SU-DHL-6 (cell line): ENCODE results near the gene COL4A2.

Source experiments
- EZH2phosphoT487 ChIP-seq: fragments of 200-600 bp; sonication (generic), shearing (Covaris generic); conservative IDR thresholded peaks from 2 replicates; pipeline ENCODE4 v1.6.1; 2018; ENCODE audit warnings: mild to moderate bottlenecking, antibody characterized with exemption, low read length, moderate library complexity, mixed read lengths
- TF ChIP-seq, protein P1 (sequence below): fragments of 200-600 bp; sonication (generic); IDR thresholded peaks from one replicate; pipeline ENCODE4 v1.5.1; 2017; ENCODE audit warnings: antibody characterized with exemption, mild to moderate bottlenecking, low read length, moderate library complexity; ENCODE audit not compliant: insufficient read depth, poor library complexity, severe bottlenecking

DNA sequence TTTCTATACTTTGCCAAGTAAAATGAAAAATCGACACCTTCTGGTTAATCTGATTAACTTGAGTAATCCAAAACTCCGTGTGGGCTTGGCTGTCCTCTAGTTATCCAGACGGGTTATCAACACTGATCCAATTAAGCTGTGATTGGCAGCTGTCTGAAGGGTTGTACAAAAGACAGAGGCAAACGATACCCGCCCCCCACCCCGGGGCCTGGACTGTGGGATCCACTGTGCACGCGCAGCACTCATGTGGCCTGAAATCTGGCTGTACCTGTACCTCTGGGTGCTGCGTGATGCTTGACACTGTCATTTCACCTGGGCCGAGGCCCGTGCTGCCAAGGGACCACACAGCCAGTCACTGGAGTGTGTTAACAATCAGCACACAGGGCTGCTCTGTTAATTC, 53.5 kb downstream of the COL4A2 start:
- TF ChIP-seq, protein P1, sequence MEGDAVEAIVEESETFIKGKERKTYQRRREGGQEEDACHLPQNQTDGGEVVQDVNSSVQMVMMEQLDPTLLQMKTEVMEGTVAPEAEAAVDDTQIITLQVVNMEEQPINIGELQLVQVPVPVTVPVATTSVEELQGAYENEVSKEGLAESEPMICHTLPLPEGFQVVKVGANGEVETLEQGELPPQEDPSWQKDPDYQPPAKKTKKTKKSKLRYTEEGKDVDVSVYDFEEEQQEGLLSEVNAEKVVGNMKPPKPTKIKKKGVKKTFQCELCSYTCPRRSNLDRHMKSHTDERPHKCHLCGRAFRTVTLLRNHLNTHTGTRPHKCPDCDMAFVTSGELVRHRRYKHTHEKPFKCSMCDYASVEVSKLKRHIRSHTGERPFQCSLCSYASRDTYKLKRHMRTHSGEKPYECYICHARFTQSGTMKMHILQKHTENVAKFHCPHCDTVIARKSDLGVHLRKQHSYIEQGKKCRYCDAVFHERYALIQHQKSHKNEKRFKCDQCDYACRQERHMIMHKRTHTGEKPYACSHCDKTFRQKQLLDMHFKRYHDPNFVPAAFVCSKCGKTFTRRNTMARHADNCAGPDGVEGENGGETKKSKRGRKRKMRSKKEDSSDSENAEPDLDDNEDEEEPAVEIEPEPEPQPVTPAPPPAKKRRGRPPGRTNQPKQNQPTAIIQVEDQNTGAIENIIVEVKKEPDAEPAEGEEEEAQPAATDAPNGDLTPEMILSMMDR, result no peak
- TF ChIP-seq EZH2phosphoT487, result no peak
